Uterus (tissue), 2 donors: Measurements from ENCODE around the gene HTR3B.

Experiments
- CTCF ChIP-seq, 4 experiments: fragments of 200-600 bp in 2 of 4; fragments of 450-650 bp in 2 of 4; sonication (generic) in 2 of 4; IDR thresholded peaks; one replicate each; pipeline ENCODE4 v1.5.1; 2016 to 2019; ENCODE audit warnings: antibody characterized with exemption in 4 of 4, mild to moderate bottlenecking in 2 of 4, moderate library complexity in 1 of 4
- POLR2A ChIP-seq, 2 donors: fragments of 450-650 bp; IDR thresholded peaks; one replicate each; pipeline ENCODE4 v1.6.1; 2016; ENCODE audit warnings: antibody characterized with exemption in 2 of 2, mild to moderate bottlenecking in 1 of 2, moderate library complexity in 1 of 2

- TF ChIP-seq POLR2A (IDR thresholded peaks at IDR 0.05) (no peak), CTCF (IDR thresholded peaks at IDR 0.05) (no peak)
Measured at GRCh38 chr11:113923572-113923971, 19.0 kb downstream of the HTR3B start.
